C4-2B (cell line): Measurements from ENCODE around the gene CCKAR.

ENCODE experiments used
- H3K27ac ChIP-seq: fragments of 450-650 bp; 2 replicates; pipeline ENCODE4 v1.5.1; 2017
- CTCF ChIP-seq: fragments of 450-650 bp; conservative IDR thresholded peaks from 2 replicates; pipeline ENCODE4 v1.5.1; 2017; ENCODE audit warnings: mild to moderate bottlenecking
- ZFX ChIP-seq: fragments of 450-650 bp; IDR thresholded peaks from 2 replicates; pipeline ENCODE4 v1.6.1; 2017

CCKAR gene

GRCh38 chr4:26489101-26489985 is 941 bp downstream of the CCKAR start:
- TF ChIP-seq ZFX (no peak), CTCF (no peak)
- H3K27ac ChIP-seq = no peak overlapping the region

GRCh38 chr4:26485684-26486083 is 4.6 kb downstream of the CCKAR start:
- TF ChIP-seq CTCF (no peak), ZFX (no peak)
- H3K27ac ChIP-seq = no peak overlapping the region

GRCh38 chr4:26484516-26484915 is 5.8 kb downstream of the CCKAR start:
- TF ChIP-seq ZFX (no peak), CTCF (no peak)
- H3K27ac ChIP-seq = no peak overlapping the region

GRCh38 chr4:26484032-26484515 is 6.2 kb downstream of the CCKAR start:
- no peak overlapping the region for H3K27ac ChIP-seq
- TF ChIP-seq CTCF (no peak), ZFX (no peak)

- H3K27ac ChIP-seq = no peak overlapping the region
- TF ChIP-seq CTCF = no peak
- no peak for TF ChIP-seq ZFX
Measured at GRCh38 chr4:26482508-26483462, 7.5 kb downstream of the CCKAR start.

- no peak for TF ChIP-seq CTCF
- TF ChIP-seq ZFX = no peak
- no peak overlapping the region for H3K27ac ChIP-seq
Measured at GRCh38 chr4:26478330-26478729, 12.0 kb downstream of the CCKAR start.

GRCh38 chr4:26476545-26476944 is 13.7 kb downstream of the CCKAR start:
- no peak overlapping the region for H3K27ac ChIP-seq
- TF ChIP-seq CTCF (no peak), ZFX (no peak)
